SK-N-SH (cell line): Measurements from ENCODE around the gene TXNDC16. TPM values are rescaled to one million over a fixed set of nuclear protein-coding genes. Genes with fewer than 3 reads are reported as not detected.
A peak's percentile ranks its signal among the peaks of the same experiment; 100 is the strongest.

Source experiments
- CTCF ChIA-PET: fragments of 300-600, 350-600 bp; formaldehyde crosslinking; extraction: SDS; loops from one replicate; lab custom pipeline; 2021; lab: Yijun Ruan, JAX
- POLR2A ChIA-PET: fragments of 350-600 bp; sonication (Branson Sonifier 250); formaldehyde crosslinking; extraction: SDS; loops from one replicate; lab custom pipeline; 2020; ENCODE audit warnings: antibody characterized with exemption, inconsistent platforms; lab: Yijun Ruan, JAX
- DNase-seq: peaks from one replicate; pipeline ENCODE4 v3.0.0; 2012
- H2AFZ ChIP-seq: fragments of 200-600 bp; sonication (generic); 2 replicates; pipeline ENCODE4 v1.8.1; 2016; ENCODE audit warnings: antibody characterized with exemption, mild to moderate bottlenecking, low read depth
- H3F3A ChIP-seq: fragments of 200-600 bp; sonication (generic); replicated peaks from 2 replicates; pipeline ENCODE3; 2016; ENCODE audit warnings: antibody characterized with exemption, mild to moderate bottlenecking; ENCODE audit not compliant: insufficient read depth
- H3K27ac ChIP-seq, 2 experiments: fragments of 200-500 bp in 1 of 2; fragments of 200-600 bp in 1 of 2; sonication (Bioruptor generic) in 1 of 2; sonication (generic), shearing (Covaris generic) in 1 of 2; 2 replicates each; pipeline versions ENCODE4 v1.5.1 to v1.6.1; 2014 to 2016; ENCODE audit warnings: low read depth in 2 of 2, inconsistent platforms in 1 of 2, low read length in 1 of 2, mild to moderate bottlenecking in 1 of 2, mixed read lengths in 1 of 2
- H3K27me3 ChIP-seq: fragments of 200-600 bp; sonication (generic), shearing (Covaris generic); 2 replicates; pipeline ENCODE4 v1.6.1; 2016; ENCODE audit warnings: mixed run types; ENCODE audit not compliant: insufficient read depth
- H3K36me3 ChIP-seq, 2 experiments: fragments of 200-500 bp in 1 of 2; fragments of 200-600 bp in 1 of 2; sonication (Bioruptor generic) in 1 of 2; sonication (generic) in 1 of 2; replicated peaks in 1 of 2; 2 replicates each; pipeline versions ENCODE3 to v1.5.1; 2014 to 2016; ENCODE audit warnings: low read length in 1 of 2, mild to moderate bottlenecking in 1 of 2; ENCODE audit not compliant: insufficient read depth in 2 of 2, control insufficient read depth in 1 of 2
- H3K4me1 ChIP-seq, 2 experiments: fragments of 200-500 bp in 1 of 2; fragments of 200-600 bp in 1 of 2; sonication (Bioruptor generic) in 1 of 2; sonication (generic), shearing (Covaris generic) in 1 of 2; 2 replicates each; pipeline versions ENCODE4 v1.5.1 to v1.6.1; 2014 to 2016; ENCODE audit warnings: low read depth in 1 of 2, low read length in 1 of 2, mixed run types in 1 of 2; ENCODE audit not compliant: insufficient read depth in 2 of 2, control insufficient read depth in 1 of 2
- H3K4me2 ChIP-seq: fragments of 200-600 bp; sonication (generic), shearing (Covaris generic); 2 replicates; pipeline ENCODE4 v1.6.1; 2017; ENCODE audit warnings: mixed run types
- H3K4me3 ChIP-seq, 2 experiments: fragments of 200-500 bp in 1 of 2; fragments of 200-600 bp in 1 of 2; sonication (Bioruptor generic) in 1 of 2; sonication (generic), shearing (Covaris generic) in 1 of 2; 2 replicates each; pipeline versions ENCODE4 v1.5.1 to v1.8.1; 2014 to 2016; ENCODE audit warnings: low read depth in 2 of 2, inconsistent platforms in 1 of 2, low read length in 1 of 2, mild to moderate bottlenecking in 1 of 2, mixed read lengths in 1 of 2, moderate library complexity in 1 of 2
- H3K79me2 ChIP-seq: fragments of 200-600 bp; sonication (generic); 2 replicates; pipeline ENCODE4 v1.8.1; 2017; ENCODE audit warnings: mild to moderate bottlenecking; ENCODE audit not compliant: insufficient read depth
- H3K9ac ChIP-seq: fragments of 200-600 bp; sonication (generic); 2 replicates; pipeline ENCODE4 v1.6.1; 2017; ENCODE audit warnings: mixed run types
- H3K9me2 ChIP-seq: fragments of 200-600 bp; sonication (generic); 2 replicates; pipeline ENCODE4 v1.6.1; 2017; ENCODE audit warnings: mixed run types
- H3K9me3 ChIP-seq: fragments of 200-600 bp; sonication (generic); 2 replicates; pipeline ENCODE4 v1.6.1; 2017; ENCODE audit warnings: mixed run types, mild to moderate bottlenecking, moderate library complexity
- H4K20me1 ChIP-seq: fragments of 200-600 bp; sonication (generic); 2 replicates; pipeline ENCODE4 v1.6.1; 2017; ENCODE audit warnings: mild to moderate bottlenecking, mixed run types; ENCODE audit not compliant: insufficient read depth
- EP300 ChIP-seq, 2 experiments: IDR thresholded peaks; 2 replicates each; pipeline versions ENCODE4 v1.4.0 to v1.6.1; 2012; ENCODE audit warnings: borderline replicate concordance in 1 of 2, low read depth in 1 of 2, low read length in 1 of 2
- EZH2phosphoT487 ChIP-seq: fragments of 200-600 bp; sonication (generic); IDR thresholded peaks from 2 replicates; pipeline ENCODE4 v1.6.1; 2017; ENCODE audit warnings: low read depth, mixed run types, mild to moderate bottlenecking, antibody characterized with exemption, moderate library complexity, borderline replicate concordance
- FOSL2 ChIP-seq: IDR thresholded peaks from 2 replicates; pipeline ENCODE4 v1.4.0; 2012; ENCODE audit warnings: low read depth, mild to moderate bottlenecking, moderate library complexity, borderline replicate concordance
- FOXM1 ChIP-seq: IDR thresholded peaks from 2 replicates; pipeline ENCODE4 v1.4.0; 2012; ENCODE audit warnings: low read depth, mild to moderate bottlenecking
- GATA2 ChIP-seq: sonication (generic); formaldehyde crosslinking; IDR thresholded peaks from 2 replicates; pipeline ENCODE4 v1.5.0; 2020; ENCODE audit warnings: mild to moderate bottlenecking, missing genetic modification reagents
- JUND ChIP-seq: IDR thresholded peaks from 2 replicates; pipeline ENCODE4 v1.4.0; 2012
- MXI1 ChIP-seq: IDR thresholded peaks from 2 replicates; pipeline ENCODE4 v1.6.1; 2012; ENCODE audit warnings: mild to moderate bottlenecking, low read depth, low read length, improper control_type of control experiment
- NFIC ChIP-seq: IDR thresholded peaks from 2 replicates; pipeline ENCODE4 v1.4.0; 2012; ENCODE audit warnings: borderline replicate concordance
- PBX3 ChIP-seq: IDR thresholded peaks from 2 replicates; pipeline ENCODE4; 2012
- RAD21 ChIP-seq: IDR thresholded peaks from 2 replicates; pipeline ENCODE4 v1.6.1; 2012; ENCODE audit warnings: mild to moderate bottlenecking, low read length
- RCOR1 ChIP-seq: fragments of 150-350 bp; IDR thresholded peaks from 2 replicates; pipeline ENCODE4 v1.6.1; 2017; ENCODE audit warnings: antibody characterized with exemption, low read length
- RFX5 ChIP-seq: IDR thresholded peaks from 2 replicates; pipeline ENCODE4 v1.6.1; 2012; ENCODE audit warnings: mild to moderate bottlenecking, improper control_type of control experiment, low read length
- RXRA ChIP-seq: IDR thresholded peaks from 2 replicates; pipeline ENCODE4 v1.4.0; 2012; ENCODE audit warnings: low read depth, mild to moderate bottlenecking, borderline replicate concordance
- SMC3 ChIP-seq: IDR thresholded peaks from 2 replicates; pipeline ENCODE4 v1.6.1; 2012; ENCODE audit warnings: low read depth, low read length, improper control_type of control experiment
- TEAD4 ChIP-seq: IDR thresholded peaks from 2 replicates; pipeline ENCODE4 v1.4.0; 2012; ENCODE audit warnings: mild to moderate bottlenecking, borderline replicate concordance; ENCODE audit not compliant: insufficient read depth
- YY1 ChIP-seq: IDR thresholded peaks from 2 replicates; pipeline ENCODE4 v1.4.0; 2012; ENCODE audit warnings: low read depth, mild to moderate bottlenecking
- WGBS: methylation state at CpG from one replicate; pipeline ENCODE4 v1.1.6; 2017; ENCODE audit warnings: low lambda C conversion rate; 5-methylcytosine and 5-hydroxymethylcytosine counted together
- polyA plus RNA-seq, 3 experiments: library from polyadenylated mRNA; depleted of rRNA; stranded (reverse); fragments of >200 nt; gene quantifications; 2 replicates each; pipeline ENCODE4 v1.2.3, GENCODE V29; 2012
- TF ChIP-seq, protein P1 (sequence below): IDR thresholded peaks from 2 replicates; pipeline ENCODE4 v1.4.0; 2012; ENCODE audit warnings: low read depth, borderline replicate concordance
- TF ChIP-seq, protein P2 (sequence below): IDR thresholded peaks from 2 replicates; pipeline ENCODE4 v1.4.0; 2012; ENCODE audit warnings: low read depth
- TF ChIP-seq, protein P3 (sequence below): IDR thresholded peaks from 2 replicates; pipeline ENCODE4 v1.4.0; 2012; ENCODE audit warnings: low read depth, borderline replicate concordance

The TXNDC16 gene
- polyA plus RNA-seq, 1 of the 3 experiments (the other 2 are of a cell fraction), result 0.95 TPM

DNA sequence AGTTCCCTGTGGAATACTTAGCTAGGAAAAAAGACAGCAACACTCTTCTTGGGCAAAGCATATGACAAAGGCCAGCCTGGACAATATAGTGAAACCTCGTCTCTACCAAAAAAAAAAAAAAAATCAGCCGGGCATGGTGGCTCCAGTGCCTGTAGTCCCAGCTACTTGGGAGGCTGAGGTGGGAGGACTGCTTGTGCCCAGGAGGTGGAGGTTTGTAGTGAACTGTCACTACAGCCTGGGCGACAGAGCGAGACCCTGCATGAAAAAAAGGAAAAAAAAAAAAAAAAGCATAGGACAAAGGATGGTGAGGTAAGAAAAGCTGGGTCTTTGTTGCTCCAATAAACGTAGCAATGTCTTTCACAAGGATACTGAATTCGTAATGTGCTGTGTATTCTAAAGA is 1.1 kb downstream of the TXNDC16 start:
- Histone ChIP-seq H3K9me3 (no peaks in the 10 kb centered on the region), H3K4me3 (peak overlapping the region; percentile 91 to 94), H3K4me1 (peaks cover 5 to 7% of the 10 kb centered on the region in 2 experiments; a peak in 3 of 4 replicates), H3K27me3 (no peaks in the 10 kb centered on the region), H4K20me1 (no peaks in the 10 kb centered on the region), H3K79me2 (no peaks in the 10 kb centered on the region), H3K9me2 (no peaks in the 10 kb centered on the region), H3K36me3 (no peaks in the 10 kb centered on the region), H2AFZ (peak overlapping the region; percentile 99), H3K9ac (peak overlapping the region; percentile 73; the same call in 1 of the 2 replicates), H3F3A (peaks cover 11% of the 10 kb centered on the region), H3K4me2 (peak overlapping the region; percentile 98), H3K27ac (peak overlapping the region; percentile 63 to 78)
- POLR2A ChIA-PET, result interaction anchor here (1.5 kb wide), 1 partner anchor 128 kb away, joined by 3 read pairs; no protein-coding TSS in a partner anchor
- DNase-seq, result no peak
- WGBS, result 24% methylated on average over 6 of the region's 6 CpGs
- CTCF ChIA-PET, result interaction anchor here (0.6 to 1.6 kb wide), 5 partner anchors 12 to 253 kb away, joined by 3 to 5 read pairs (median 3); no protein-coding TSS in a partner anchor
- TF ChIP-seq SMC3 (no peak), TEAD4 (no peak), JUND (no peak), EZH2phosphoT487 (no peak), NFIC (no peak), RXRA (no peak), RCOR1 (no peak), RAD21 (no peak), RFX5 (no peak), YY1 (no peak), EP300 (IDR thresholded peaks at IDR 0.05; ENCODE audit: borderline replicate concordance in 1 of 2, low read depth in 1 of 2, low read length in 1 of 2) (no peak), FOXM1 (no peak), FOSL2 (no peak)
- TF ChIP-seq, protein P1, sequence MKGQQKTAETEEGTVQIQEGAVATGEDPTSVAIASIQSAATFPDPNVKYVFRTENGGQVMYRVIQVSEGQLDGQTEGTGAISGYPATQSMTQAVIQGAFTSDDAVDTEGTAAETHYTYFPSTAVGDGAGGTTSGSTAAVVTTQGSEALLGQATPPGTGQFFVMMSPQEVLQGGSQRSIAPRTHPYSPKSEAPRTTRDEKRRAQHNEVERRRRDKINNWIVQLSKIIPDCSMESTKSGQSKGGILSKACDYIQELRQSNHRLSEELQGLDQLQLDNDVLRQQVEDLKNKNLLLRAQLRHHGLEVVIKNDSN, result no peak

DNA sequence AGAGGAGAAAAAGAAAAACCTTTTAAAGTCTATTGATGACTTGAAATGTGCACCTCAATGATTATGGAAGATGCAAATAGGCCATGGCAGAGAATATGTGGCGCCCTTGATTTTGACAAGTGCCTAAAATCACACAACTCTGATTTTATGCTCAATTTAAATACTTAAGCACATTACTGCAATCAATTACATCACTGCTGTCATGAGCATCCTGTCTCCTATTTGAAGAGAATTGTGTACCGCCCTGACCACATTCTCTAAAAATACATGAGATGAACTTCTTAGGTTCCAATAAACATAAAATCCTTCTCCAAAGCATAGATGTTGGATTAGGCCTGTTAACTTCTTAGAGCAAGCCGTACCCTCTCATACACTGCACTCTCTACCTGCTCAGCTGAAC is 1.6 kb downstream of the TXNDC16 start:
- no peaks in the 10 kb centered on the region for H3K27me3 ChIP-seq
- TF ChIP-seq, protein P2, sequence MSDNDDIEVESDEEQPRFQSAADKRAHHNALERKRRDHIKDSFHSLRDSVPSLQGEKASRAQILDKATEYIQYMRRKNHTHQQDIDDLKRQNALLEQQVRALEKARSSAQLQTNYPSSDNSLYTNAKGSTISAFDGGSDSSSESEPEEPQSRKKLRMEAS, result no peak
- no peak for TF ChIP-seq FOSL2
- no peak for TF ChIP-seq GATA2 (CRISPR knock-in tag)
- TF ChIP-seq RFX5, result no peak
- TF ChIP-seq JUND, result no peak
- TF ChIP-seq MXI1, result no peak
- no peak for TF ChIP-seq NFIC
- no peak for TF ChIP-seq RAD21
- no peak for TF ChIP-seq RXRA
- TF ChIP-seq, protein P3, sequence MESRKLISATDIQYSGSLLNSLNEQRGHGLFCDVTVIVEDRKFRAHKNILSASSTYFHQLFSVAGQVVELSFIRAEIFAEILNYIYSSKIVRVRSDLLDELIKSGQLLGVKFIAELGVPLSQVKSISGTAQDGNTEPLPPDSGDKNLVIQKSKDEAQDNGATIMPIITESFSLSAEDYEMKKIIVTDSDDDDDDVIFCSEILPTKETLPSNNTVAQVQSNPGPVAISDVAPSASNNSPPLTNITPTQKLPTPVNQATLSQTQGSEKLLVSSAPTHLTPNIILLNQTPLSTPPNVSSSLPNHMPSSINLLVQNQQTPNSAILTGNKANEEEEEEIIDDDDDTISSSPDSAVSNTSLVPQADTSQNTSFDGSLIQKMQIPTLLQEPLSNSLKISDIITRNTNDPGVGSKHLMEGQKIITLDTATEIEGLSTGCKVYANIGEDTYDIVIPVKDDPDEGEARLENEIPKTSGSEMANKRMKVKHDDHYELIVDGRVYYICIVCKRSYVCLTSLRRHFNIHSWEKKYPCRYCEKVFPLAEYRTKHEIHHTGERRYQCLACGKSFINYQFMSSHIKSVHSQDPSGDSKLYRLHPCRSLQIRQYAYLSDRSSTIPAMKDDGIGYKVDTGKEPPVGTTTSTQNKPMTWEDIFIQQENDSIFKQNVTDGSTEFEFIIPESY, result no peak
- TF ChIP-seq PBX3, result no peak

More for the DNA sequence above, 1.6 kb downstream of the TXNDC16 start:
- POLR2A ChIA-PET, result no interaction called here
- no peak overlapping the region for H2AFZ ChIP-seq
- no peaks in the 10 kb centered on the region for H3K79me2 ChIP-seq
- no peaks in the 10 kb centered on the region for H4K20me1 ChIP-seq
- 0 out of 2 replicates have a peak overlapping the region, but pooled peaks have one; percentile 98 for H3K4me2 ChIP-seq
- no peak for DNase-seq
- 91% methylated on average over 3 of the region's 3 CpGs for WGBS
- peaks cover 9% of the 10 kb centered on the region for H3F3A ChIP-seq
- no peak overlapping the region for H3K9ac ChIP-seq
- CTCF ChIA-PET, result interaction anchor here (0.6 to 1.4 kb wide), 3 partner anchors 26 to 235 kb away, joined by 3 to 4 read pairs (median 3); no protein-coding TSS in a partner anchor
- H3K27ac ChIP-seq, result no peak overlapping the region
- no peaks in the 10 kb centered on the region for H3K9me3 ChIP-seq
- H3K36me3 ChIP-seq, result no peaks in the 10 kb centered on the region
- H3K4me1 ChIP-seq, result peaks cover 5 to 7% of the 10 kb centered on the region in 2 experiments; a peak in 3 of 4 replicates
- no peak overlapping the region; a peak in 1 of 4 replicates for H3K4me3 ChIP-seq
- no peaks in the 10 kb centered on the region for H3K9me2 ChIP-seq
